Loucy (cell line): ENCODE data around the gene NDUFS4.

ENCODE experiments used
- EZH2phosphoT487 ChIP-seq: fragments of 200-600 bp; IDR thresholded peaks from 2 replicates; pipeline ENCODE4 v1.6.1; 2018; ENCODE audit warnings: antibody characterized with exemption, mild to moderate bottlenecking, moderate library complexity, borderline replicate concordance
- TF ChIP-seq, protein P1 (sequence below): fragments of 200-600 bp; sonication (generic); conservative IDR thresholded peaks from 2 replicates; pipeline ENCODE4 v1.5.1; 2014; ENCODE audit warnings: mild to moderate bottlenecking, antibody characterized with exemption, low read length

DNA sequence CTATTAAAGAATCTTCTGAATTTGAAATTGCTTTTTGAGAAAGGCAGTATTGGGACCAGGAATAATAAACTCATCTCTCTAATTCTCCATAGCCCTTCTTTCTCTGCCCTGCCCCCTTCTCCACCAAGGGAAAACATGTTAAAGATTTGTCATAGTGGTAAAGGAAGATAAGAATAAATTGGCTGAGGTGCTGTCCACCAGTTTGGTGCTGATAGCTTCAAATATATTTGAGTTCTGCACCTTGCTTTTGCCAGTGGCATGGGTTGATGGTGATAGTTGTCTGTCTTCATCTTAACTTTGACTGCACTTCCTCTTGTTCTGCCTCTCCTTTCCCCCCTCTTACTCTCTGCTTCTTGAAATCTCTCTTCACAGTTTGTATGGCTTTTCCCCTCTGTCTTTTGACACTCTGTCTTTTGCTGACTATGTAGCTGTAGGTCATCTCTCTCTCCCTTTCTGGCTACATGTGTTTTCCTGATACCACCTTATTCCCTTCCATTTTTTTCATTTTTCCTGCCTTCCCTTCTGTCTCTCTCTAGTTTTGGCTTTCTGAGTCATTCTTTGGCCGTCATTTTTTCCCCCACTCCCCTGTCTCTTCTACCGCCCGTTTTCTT is 56.6 kb downstream of the NDUFS4 start:
- TF ChIP-seq, protein P1, sequence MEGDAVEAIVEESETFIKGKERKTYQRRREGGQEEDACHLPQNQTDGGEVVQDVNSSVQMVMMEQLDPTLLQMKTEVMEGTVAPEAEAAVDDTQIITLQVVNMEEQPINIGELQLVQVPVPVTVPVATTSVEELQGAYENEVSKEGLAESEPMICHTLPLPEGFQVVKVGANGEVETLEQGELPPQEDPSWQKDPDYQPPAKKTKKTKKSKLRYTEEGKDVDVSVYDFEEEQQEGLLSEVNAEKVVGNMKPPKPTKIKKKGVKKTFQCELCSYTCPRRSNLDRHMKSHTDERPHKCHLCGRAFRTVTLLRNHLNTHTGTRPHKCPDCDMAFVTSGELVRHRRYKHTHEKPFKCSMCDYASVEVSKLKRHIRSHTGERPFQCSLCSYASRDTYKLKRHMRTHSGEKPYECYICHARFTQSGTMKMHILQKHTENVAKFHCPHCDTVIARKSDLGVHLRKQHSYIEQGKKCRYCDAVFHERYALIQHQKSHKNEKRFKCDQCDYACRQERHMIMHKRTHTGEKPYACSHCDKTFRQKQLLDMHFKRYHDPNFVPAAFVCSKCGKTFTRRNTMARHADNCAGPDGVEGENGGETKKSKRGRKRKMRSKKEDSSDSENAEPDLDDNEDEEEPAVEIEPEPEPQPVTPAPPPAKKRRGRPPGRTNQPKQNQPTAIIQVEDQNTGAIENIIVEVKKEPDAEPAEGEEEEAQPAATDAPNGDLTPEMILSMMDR = no peak
- TF ChIP-seq EZH2phosphoT487 = no peak
